GM21825 (cell line): ENCODE results near the gene PKD1.

ENCODE experiments used
- ATAC-seq: cut with Tn5 transposase; IDR thresholded peaks from one replicate; pipeline ENCODE4 v1.9.1; 2021; ENCODE audit warnings: mild to moderate bottlenecking, moderate library complexity; ENCODE audit not compliant: unreplicated experiment

Gene PKD1

GRCh38 chr16:2135770-2136490 lies at the start of gene PKD1:
Gene PKD1, minus strand, starts transcription at chr16:2135898. Its CDS starts 209 bp downstream, at chr16:2135689.
- peak; percentile 60 for ATAC-seq

GRCh38 chr16:2184962-2185361 lies 49.3 kb upstream of the PKD1 start:
- no peak for ATAC-seq

- no peak for ATAC-seq
These were observed 48.6 kb upstream of the PKD1 start for GRCh38 chr16:2184346-2184745.

- ATAC-seq: no peak
These were observed 48.0 kb upstream of the PKD1 start for GRCh38 chr16:2183671-2184070.

- no peak for ATAC-seq
These were observed 46.3 kb upstream of the PKD1 start for GRCh38 chr16:2181952-2182351.

- no peak for ATAC-seq
These were observed 45.5 kb upstream of the PKD1 start for GRCh38 chr16:2180962-2181923.

- ATAC-seq: no peak
These were observed 44.8 kb upstream of the PKD1 start for GRCh38 chr16:2180461-2180860.

GRCh38 chr16:2179576-2179975 lies 43.9 kb upstream of the PKD1 start:
- no peak for ATAC-seq

GRCh38 chr16:2179107-2179501 lies 43.4 kb upstream of the PKD1 start:
- no peak for ATAC-seq

GRCh38 chr16:2178321-2179106 lies 42.8 kb upstream of the PKD1 start:
- no peak for ATAC-seq

- ATAC-seq: no peak
These were observed 41.9 kb upstream of the PKD1 start for GRCh38 chr16:2177561-2177960.

- no peak for ATAC-seq
These were observed 41.4 kb upstream of the PKD1 start for GRCh38 chr16:2177101-2177500.

GRCh38 chr16:2176047-2176446 lies 40.3 kb upstream of the PKD1 start:
- ATAC-seq: no peak

GRCh38 chr16:2175454-2175853 lies 39.8 kb upstream of the PKD1 start:
- no peak for ATAC-seq

- no peak for ATAC-seq
These were observed 38.9 kb upstream of the PKD1 start for GRCh38 chr16:2174396-2175131.

- ATAC-seq: no peak
These were observed 38.2 kb upstream of the PKD1 start for GRCh38 chr16:2173916-2174315.

- no peak for ATAC-seq
These were observed 37.7 kb upstream of the PKD1 start for GRCh38 chr16:2173366-2173765.

GRCh38 chr16:2172688-2173335 lies 37.1 kb upstream of the PKD1 start:
- ATAC-seq: no peak

GRCh38 chr16:2171601-2172178 lies 36.0 kb upstream of the PKD1 start:
- ATAC-seq: no peak
